Gastroesophageal sphincter (tissue), 4 donors: ENCODE data around the gene GPR39. TPM values are rescaled to one million over a fixed set of nuclear protein-coding genes. Genes with fewer than 3 reads are reported as not detected.
A peak's percentile ranks its signal among the peaks of the same experiment; 100 is the strongest.

Source experiments
- ATAC-seq: fragments of 150-250 bp; one replicate; pipeline ENCODE4 v1.9.1; 2016; ENCODE audit warnings: mild to moderate bottlenecking, moderate library complexity
- H3K27ac ChIP-seq, 4 donors: fragments of 200-600 bp; sonication (generic) in 3 of 4; 1 replicate in 3 of 4; 2 replicates in 1 of 4; pipeline ENCODE4 v1.5.1; 2016 to 2019
- H3K27me3 ChIP-seq: fragments of 200-600 bp; sonication (generic); one replicate; pipeline ENCODE4 v1.5.1; 2019
- H3K36me3 ChIP-seq, 2 donors: fragments of 200-600 bp; sonication (generic); one replicate each; pipeline ENCODE4 v1.5.1; 2019; ENCODE audit warnings: control low read depth in 1 of 2
- H3K4me1 ChIP-seq, 3 donors: fragments of 200-600 bp; sonication (generic); 1 replicate in 2 of 3; 2 replicates in 1 of 3; pipeline ENCODE4 v1.5.1; 2016 to 2019; ENCODE audit warnings: control low read depth in 2 of 3
- H3K4me3 ChIP-seq, 2 donors: fragments of 200-600 bp; sonication (generic); one replicate each; pipeline ENCODE4 v1.5.1; 2019; ENCODE audit warnings: mild to moderate bottlenecking in 1 of 2, moderate library complexity in 1 of 2
- H3K9me3 ChIP-seq, 3 donors: fragments of 200-600 bp; sonication (generic); one replicate each; pipeline ENCODE4 v1.5.1; 2017 to 2019; ENCODE audit warnings: control low read depth in 2 of 3
- EP300 ChIP-seq: sonication (generic); formaldehyde crosslinking; IDR thresholded peaks from one replicate; pipeline ENCODE4 v1.6.1; 2017; ENCODE audit warnings: antibody characterized with exemption, mild to moderate bottlenecking
- POLR2A ChIP-seq, 2 donors: fragments of 450-650 bp; IDR thresholded peaks; one replicate each; pipeline ENCODE4 v1.6.1; 2017; ENCODE audit warnings: antibody characterized with exemption in 2 of 2, mild to moderate bottlenecking in 2 of 2, moderate library complexity in 1 of 2
- POLR2AphosphoS5 ChIP-seq: sonication (generic); formaldehyde crosslinking; IDR thresholded peaks from one replicate; pipeline ENCODE4 v1.6.1; 2017; ENCODE audit warnings: antibody characterized with exemption
- WGBS, 2 donors: methylation state at CpG; one replicate each; pipeline ENCODE4 v1.1.5; 2018; ENCODE audit warnings: low coverage in 1 of 2; 5-methylcytosine and 5-hydroxymethylcytosine counted together
- total RNA-seq, 4 donors: library from RNA; depleted of rRNA; stranded (reverse); fragments of >200 nt; gene quantifications; one replicate each; pipeline ENCODE4 v1.1.0, GENCODE V29; 2016
- TF ChIP-seq, protein P1 (sequence below), 4 experiments: fragments of 200-600 bp in 2 of 4; fragments of 450-650 bp in 2 of 4; sonication (generic) in 1 of 4; IDR thresholded peaks; one replicate each; pipeline ENCODE4 v1.5.1; 2017 to 2019; ENCODE audit warnings: antibody characterized with exemption in 4 of 4, mild to moderate bottlenecking in 2 of 4, moderate library complexity in 2 of 4

Gene GPR39
- total RNA-seq, 4 donors from 2014 or later = 0.46 to 2.6 (median 0.69) TPM; not detected in 1

DNA sequence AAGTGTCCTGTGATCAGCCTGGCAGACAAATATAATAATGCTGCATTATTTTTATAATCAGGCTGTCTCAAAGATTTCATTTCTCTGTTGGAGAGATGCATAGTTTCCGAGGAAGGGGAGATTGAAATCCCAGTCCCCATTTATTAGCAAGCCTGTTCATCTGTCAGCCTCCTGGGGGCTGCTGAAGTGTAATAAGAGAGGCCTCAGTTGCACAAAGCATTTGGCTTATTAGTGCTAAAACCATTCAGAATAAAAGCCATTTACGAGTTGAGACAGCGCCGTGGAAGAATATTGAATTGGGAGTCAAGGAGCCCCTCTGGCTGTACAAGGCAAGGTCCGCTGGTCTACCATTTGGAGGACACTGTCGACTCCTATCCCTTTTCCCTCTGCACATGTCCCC, 6.1 kb downstream of the GPR39 start:
- ATAC-seq = no peak
- no peak overlapping the region for H3K4me3 ChIP-seq
- H3K36me3 ChIP-seq = no peaks in the 10 kb centered on the region
- H3K27ac ChIP-seq = no peak overlapping the region
- H3K4me1 ChIP-seq = no peaks in the 10 kb centered on the region
- WGBS, 2 donors = 87 to 93% methylated on average over 3 to 6 of the region's 6 CpGs
- no peak for TF ChIP-seq POLR2A (IDR thresholded peaks at IDR 0.05)
- no peak for TF ChIP-seq POLR2AphosphoS5
- no peak for TF ChIP-seq EP300
- TF ChIP-seq, protein P1, sequence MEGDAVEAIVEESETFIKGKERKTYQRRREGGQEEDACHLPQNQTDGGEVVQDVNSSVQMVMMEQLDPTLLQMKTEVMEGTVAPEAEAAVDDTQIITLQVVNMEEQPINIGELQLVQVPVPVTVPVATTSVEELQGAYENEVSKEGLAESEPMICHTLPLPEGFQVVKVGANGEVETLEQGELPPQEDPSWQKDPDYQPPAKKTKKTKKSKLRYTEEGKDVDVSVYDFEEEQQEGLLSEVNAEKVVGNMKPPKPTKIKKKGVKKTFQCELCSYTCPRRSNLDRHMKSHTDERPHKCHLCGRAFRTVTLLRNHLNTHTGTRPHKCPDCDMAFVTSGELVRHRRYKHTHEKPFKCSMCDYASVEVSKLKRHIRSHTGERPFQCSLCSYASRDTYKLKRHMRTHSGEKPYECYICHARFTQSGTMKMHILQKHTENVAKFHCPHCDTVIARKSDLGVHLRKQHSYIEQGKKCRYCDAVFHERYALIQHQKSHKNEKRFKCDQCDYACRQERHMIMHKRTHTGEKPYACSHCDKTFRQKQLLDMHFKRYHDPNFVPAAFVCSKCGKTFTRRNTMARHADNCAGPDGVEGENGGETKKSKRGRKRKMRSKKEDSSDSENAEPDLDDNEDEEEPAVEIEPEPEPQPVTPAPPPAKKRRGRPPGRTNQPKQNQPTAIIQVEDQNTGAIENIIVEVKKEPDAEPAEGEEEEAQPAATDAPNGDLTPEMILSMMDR (IDR thresholded peaks at IDR 0.05) = no peak
- H3K9me3 ChIP-seq = no peaks in the 10 kb centered on the region
- H3K27me3 ChIP-seq = no peaks in the 10 kb centered on the region

DNA sequence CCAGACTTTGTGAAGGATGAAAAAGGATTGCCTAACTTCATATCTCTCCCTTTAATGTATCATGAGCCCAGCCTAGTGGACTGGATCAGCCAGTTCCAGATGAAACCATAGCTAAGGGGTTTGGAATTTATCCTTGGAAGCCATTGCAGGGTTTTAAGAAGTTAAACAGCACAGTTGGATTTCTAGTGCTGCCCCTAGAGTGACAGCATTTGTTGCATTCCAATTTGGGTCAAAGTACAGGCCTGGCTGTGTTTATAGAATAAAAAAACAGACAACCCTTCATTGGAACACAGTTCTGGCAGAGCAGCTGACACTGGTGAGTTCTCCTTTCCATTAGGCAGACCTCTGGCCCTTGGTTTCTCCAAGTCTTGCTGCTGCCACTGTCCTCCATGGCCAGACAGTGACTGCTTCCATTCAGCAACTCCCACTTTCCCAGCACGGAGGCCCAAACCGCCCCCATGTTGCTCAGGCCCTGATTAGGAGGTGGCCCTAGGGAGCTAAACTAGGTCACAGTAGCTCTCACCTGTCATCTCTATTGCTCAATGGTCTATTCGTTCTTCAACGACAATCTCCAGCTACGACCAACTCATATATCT, 8.0 kb downstream of the GPR39 start:
- 65 to 66% methylated on average over 3 to 5 of the region's 5 CpGs for WGBS, 2 donors
- TF ChIP-seq EP300 (no peak), POLR2AphosphoS5 (no peak), POLR2A (IDR thresholded peaks at IDR 0.05) (no peak)
- TF ChIP-seq, protein P1 (IDR thresholded peaks at IDR 0.05) = no peak
- Histone ChIP-seq H3K4me3 (no peak overlapping the region), H3K36me3 (no peaks in the 10 kb centered on the region), H3K4me1 (no peaks in the 10 kb centered on the region), H3K27ac (no peak overlapping the region), H3K27me3 (no peaks in the 10 kb centered on the region), H3K9me3 (no peaks in the 10 kb centered on the region)
- ATAC-seq = peak; percentile 83

DNA sequence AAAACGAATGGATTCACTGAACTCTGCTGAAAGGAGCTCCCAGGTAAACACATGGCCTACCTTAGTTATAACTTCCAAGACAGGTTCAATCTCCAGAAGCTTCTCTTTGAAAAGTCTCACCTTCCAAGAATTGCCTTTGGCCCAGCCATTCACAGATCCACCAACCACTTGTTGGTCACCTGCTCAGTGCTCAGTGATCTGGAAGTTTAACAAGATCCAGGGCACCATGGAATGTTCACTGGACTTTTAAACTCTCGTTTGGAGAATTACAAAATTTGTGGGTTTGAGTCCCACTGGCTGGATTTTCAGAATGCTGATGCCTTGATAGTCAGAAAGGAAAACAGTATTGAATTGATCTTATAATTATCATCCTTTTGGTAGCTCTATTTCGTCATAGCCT, 9.4 kb downstream of the GPR39 start:
- 41 to 42% methylated on average over 3 of the region's 3 CpGs for WGBS, 2 donors

DNA sequence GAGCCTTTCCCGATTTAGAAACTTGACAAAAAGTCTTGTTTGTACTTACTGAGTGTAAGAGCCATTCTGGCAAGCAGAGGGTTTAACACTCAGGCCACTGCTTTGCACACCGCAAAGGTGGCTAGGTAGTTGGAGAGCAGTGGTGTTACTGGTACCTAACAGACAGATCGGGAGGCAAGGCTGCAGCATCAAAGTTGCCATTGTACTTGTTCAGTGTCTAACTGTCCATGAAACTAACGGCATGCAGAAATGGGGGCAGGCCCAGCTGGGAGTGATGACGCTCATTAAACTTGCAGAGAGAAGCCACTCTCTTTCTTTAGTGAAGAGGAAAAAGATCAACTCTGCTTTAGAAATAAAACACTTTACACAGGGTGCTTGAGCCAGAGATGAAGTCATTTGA, 10.1 kb downstream of the GPR39 start:
- 83 to 85% methylated on average over 3 to 5 of the region's 5 CpGs for WGBS, 2 donors
- Histone ChIP-seq H3K36me3 (no peaks in the 10 kb centered on the region), H3K9me3 (no peaks in the 10 kb centered on the region), H3K4me1 (no peaks in the 10 kb centered on the region), H3K27me3 (no peaks in the 10 kb centered on the region), H3K27ac (no peak overlapping the region), H3K4me3 (no peak overlapping the region)
- no peak for ATAC-seq
- TF ChIP-seq EP300 = no peak

More for the DNA sequence above, 9.4 kb downstream of the GPR39 start:
- Histone ChIP-seq H3K4me1 (no peaks in the 10 kb centered on the region), H3K36me3 (no peaks in the 10 kb centered on the region), H3K27me3 (no peaks in the 10 kb centered on the region), H3K9me3 (no peaks in the 10 kb centered on the region), H3K4me3 (no peak overlapping the region), H3K27ac (no peak overlapping the region)
- no peak for ATAC-seq
- TF ChIP-seq POLR2AphosphoS5 = no peak
- TF ChIP-seq EP300 = no peak
- TF ChIP-seq, protein P1 (IDR thresholded peaks at IDR 0.05) = no peak
- no peak for TF ChIP-seq POLR2A (IDR thresholded peaks at IDR 0.05)

DNA sequence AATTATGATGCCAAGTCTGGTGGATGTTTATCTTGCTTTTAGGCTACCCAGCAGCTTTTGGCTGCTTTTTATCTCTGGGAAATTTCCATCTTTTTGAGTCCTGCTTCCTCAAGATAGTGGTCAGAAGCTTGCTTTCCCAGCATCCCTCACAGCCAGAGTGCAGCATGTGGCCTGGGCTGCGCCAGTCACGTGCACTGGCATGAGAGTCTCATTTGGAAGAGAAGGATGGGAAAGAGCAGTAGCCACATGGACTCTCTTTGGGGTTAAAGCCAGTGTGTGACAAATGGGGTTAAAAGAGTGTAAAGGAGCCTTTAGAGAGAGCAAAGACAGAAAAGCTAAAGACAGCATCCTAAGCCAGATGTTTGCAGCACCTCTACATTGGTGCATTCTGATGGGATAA, 12.7 kb downstream of the GPR39 start:
- Histone ChIP-seq H3K9me3 (no peaks in the 10 kb centered on the region), H3K27me3 (no peaks in the 10 kb centered on the region), H3K4me3 (no peak overlapping the region), H3K36me3 (no peaks in the 10 kb centered on the region), H3K4me1 (no peaks in the 10 kb centered on the region), H3K27ac (no peak overlapping the region)
- 80% methylated on average over 1 of the region's 2 CpGs; no CpG with 5 or more reads in 1 of the 2 donors for WGBS, 2 donors
- TF ChIP-seq, protein P1 (IDR thresholded peaks at IDR 0.05) = no peak
- TF ChIP-seq EP300 = no peak
- no peak for TF ChIP-seq POLR2A (IDR thresholded peaks at IDR 0.05)
- TF ChIP-seq POLR2AphosphoS5 = no peak
- ATAC-seq = no peak
